HG03354 (cell line): ENCODE results near the gene RNF10.

Experiments used
- ATAC-seq: cut with Tn5 transposase; IDR thresholded peaks from one replicate; pipeline ENCODE4 v1.9.1; 2021; ENCODE audit warnings: mild to moderate bottlenecking; ENCODE audit not compliant: unreplicated experiment, poor library complexity, severe bottlenecking

The RNF10 gene

DNA sequence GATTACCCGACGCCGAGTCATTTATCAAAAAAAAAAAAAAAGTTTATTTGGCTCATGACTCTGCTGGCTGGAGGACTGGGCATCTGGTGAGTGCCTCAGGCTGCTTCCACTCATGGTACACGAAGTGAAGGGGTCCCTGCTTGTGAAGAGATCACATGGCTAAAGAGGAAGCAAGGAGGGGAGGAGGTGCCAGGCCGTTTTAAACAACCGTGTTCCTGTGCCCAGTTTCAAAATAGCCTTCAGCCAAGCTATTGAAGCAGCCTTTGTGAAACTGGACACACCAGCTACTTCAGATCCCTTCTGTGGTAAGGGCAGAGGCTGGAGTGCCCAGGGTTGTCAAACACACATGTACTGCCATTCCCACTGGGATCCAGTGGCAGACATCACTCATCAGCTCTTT, 39.4 kb downstream of the RNF10 start:
- no peak for ATAC-seq

DNA sequence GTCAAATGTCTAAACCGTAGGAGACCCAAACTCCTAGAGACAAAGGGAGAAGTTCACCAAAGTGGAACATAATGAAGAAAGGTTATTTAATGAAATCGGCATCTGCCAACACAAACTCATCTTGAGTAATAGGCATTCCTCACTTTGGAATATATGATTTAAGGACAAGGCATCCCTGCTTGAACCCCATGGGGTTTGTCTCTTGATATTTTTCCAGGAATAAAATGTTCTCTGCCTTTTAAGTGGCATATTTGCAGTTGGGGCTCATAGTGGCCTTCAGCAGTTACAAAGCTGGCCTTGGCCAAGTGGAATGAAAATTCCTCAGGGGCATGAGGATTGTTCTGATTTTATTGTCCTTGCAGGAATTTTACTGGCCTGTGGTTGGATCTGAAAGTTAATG, 40.0 kb downstream of the RNF10 start:
- no peak for ATAC-seq

DNA sequence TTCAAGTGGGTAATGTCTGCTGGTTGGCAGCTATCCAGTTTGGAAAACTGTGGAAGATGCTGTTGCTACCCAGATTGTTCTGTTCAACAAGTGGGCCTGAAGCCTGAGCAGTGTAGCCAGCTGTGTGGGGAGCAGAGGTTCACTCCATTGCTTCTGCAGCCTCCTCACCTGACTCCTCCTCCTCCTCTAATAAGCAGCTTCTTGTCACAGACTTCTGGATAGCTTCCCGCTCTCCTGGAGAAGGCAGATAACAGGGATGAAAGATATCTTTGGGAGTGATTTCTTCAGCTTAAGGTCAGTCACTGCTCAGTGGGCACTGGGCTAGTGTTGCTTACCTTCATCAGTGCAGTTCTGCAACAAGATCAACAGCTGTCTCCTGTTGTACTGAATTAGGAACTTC, 45.0 kb downstream of the RNF10 start:
- no peak for ATAC-seq

DNA sequence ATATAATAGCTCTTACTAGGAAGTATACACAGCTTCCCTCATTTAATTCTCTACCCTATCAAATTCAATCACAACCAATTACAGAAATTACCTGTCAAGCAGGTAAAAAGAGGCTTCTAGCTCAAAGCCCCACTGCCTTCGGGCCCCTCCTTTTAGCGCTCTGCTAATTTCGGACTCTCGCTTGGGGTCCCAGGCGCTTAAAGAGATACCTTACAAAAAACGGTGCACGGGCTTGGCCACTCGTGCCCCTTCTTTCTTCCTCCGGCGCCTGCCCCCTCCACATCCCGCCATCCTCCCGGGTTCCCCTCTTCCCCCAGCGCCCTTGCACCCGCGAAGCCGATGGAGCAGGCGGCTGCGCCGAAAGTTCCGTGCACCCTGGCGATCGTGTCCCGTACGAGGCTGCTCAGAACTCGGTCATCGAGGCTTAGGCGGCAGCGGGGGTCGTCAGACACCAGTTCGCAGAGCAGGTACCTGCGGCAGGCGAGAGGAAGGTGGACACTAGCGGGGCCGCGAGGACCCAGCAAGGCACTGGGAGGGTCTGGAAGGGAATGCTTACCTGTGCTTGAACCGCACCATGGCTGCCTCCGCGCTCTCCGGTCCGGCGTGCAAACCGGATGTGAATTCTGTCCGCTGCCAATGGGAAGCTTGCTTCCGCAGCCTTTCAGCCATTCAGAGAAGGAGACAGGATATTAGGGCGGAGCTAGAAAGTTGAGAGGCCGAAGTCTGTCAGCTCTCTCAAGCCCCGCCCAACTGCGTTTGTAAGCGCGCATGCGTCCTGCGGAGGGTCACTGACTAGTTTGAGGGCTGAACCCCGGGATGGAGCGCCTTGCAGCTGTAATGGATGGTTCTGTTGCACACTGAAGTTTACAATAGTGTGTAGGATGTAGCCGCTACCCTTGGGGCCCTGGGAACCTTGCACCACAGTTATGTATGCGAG, 46.9 kb downstream of the RNF10 start, which contains the start of gene POP5:
Gene POP5, minus strand, starts transcription at position 616 of the 937 bp plus-strand sequence. Its CDS starts 40 bp downstream, at position 576.
- ATAC-seq, result peak; percentile 96

GRCh38 chr12:120581998-120582397, 47.8 kb downstream of the RNF10 start:
- no peak for ATAC-seq

GRCh38 chr12:120583478-120584030, 49.4 kb downstream of the RNF10 start:
- no peak for ATAC-seq

DNA sequence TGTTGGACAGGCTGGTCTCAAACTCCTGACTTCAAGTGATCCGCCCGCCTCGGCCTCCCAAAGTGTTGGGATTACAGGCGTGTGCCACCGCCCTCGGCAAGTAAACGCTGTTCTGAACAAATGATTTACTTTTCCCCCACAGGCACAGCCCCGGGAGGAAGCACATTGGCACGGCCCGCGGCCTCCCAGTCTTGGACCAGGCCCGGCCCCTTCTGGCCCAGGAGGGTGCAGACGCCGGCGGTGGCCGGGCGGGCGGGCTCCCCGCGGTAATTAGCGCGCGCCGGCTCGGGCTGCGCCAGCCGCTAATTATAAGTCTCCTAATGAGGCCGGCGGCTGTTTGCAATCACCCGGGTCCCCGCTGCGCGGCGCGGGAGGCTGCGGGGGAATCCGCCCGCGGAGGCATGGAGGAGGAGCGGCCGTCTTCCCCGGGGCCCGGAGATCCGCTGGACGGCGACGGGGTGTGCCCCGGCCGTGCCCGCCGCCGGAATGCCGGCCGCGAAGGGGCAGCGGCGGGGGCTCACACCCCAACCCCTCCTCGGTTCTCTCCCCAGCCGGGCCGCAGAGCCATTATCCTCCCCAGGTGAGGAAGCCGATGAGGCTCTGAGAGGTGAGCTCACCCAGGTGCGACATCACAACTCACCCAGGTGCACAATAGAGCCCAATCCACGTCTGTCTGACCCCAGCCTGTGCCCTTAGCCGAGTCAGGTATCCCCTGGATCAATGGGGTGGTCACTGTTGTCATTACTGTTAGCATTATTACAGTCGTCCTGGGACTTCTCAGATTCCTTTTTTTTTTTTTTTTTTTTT, 50.4 kb downstream of the RNF10 start:
- ATAC-seq, result no peak

DNA sequence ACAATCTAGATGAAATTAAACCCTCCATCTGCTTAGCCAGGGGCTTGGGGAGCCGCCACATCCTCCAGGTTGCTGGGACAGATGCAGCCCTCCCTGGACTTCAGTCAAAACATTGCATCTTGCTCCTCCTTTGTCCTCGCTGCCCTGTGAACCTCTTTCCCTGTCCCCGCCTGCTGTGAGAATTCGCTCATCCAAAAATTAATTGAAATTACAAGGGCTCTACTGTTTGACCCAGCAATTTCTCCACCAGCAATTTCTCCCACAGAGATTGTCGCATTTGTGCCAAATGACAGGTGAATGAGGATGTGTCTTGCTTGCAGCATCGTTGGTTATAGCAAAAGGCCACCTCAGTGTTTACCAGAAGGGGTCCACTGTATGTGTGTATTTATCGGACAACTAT, 52.0 kb downstream of the RNF10 start:
- no peak for ATAC-seq

GRCh38 chr12:120586860-120587259, 52.7 kb downstream of the RNF10 start:
- no peak for ATAC-seq

- no peak for ATAC-seq
Observed at GRCh38 chr12:120588371-120588770, 54.2 kb downstream of the RNF10 start.

DNA sequence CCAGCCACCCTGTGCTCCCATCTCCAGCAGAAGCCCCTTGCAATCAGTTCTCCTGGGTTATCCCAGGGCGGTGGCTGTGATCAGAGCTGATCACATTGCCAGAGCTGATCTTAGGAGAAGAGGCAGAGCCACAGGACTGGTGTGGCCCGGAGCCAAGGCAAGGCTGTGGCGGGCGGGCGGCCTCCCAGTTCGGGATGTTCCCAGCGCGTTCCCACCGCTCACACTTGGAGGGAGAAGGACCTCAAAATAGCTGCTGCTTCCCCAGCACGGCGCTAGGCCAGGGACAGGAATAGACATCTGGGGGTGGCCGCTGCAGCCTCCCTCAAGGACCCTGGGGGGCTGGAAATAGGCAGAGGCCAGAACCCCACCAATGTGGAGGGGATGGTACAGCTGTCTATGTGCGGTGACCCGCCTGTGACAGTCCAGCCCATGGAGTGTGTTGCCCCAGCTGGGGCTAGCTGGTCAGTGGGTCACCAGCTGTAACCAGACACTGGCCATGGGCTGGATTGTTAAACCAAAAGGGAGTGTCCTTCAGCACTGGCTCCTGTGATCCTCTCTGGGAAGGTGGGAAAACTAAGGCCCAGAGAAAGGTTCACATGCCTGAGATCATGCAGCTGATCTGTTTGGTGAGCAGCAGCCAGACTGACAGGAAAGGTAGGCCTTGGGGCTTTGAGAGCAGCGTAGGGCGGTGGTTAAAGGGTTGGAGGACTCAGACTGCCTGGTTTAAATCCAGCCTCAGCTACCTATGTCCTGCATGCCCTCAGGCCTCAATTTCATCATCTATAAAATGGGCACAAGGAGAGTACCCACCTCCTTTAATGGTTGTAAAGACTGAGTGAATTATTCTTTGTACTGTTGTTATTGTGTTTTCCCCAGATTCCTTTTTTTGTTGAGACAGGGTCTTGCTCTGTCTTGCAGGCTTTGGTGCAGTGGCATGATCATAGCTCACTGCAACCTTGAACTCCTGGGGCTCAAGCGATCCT, 55.1 kb downstream of the RNF10 start:
- no peak for ATAC-seq

- ATAC-seq, result no peak
Observed at GRCh38 chr12:120590741-120591407, 56.7 kb downstream of the RNF10 start.

GRCh38 chr12:120592121-120593049, 58.2 kb downstream of the RNF10 start:
- no peak for ATAC-seq

GRCh38 chr12:120596901-120597300, 62.7 kb downstream of the RNF10 start:
- no peak for ATAC-seq

DNA sequence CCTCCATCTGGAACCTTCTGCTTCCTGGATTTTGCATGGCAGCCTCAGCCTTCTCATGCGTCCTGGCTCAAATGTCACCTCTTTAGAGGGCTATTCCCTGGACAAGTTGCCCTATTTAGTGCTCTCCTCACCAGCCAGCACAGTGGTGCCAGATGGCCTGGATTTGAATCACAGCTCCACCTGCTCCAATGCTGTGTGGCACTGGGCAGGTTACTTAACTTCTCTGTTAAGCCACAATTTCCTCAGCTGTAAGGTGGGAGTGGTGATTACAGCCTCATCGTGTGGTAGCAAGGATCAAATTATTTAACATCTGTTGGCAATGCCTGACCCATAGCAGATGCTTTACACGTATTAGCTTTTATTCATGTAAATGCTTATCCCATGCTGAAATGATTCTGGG, 63.7 kb downstream of the RNF10 start:
- ATAC-seq, result no peak

- no peak for ATAC-seq
Observed at GRCh38 chr12:120598674-120599463, 64.7 kb downstream of the RNF10 start.
